HT1080 (cell line): ENCODE measurements around the gene CLSTN2. TPM values are rescaled to one million over a fixed set of nuclear protein-coding genes. Genes with fewer than 3 reads are reported as not detected.

Source experiments
- DNase-seq: peaks from one replicate; pipeline ENCODE4 v3.0.0-alpha.2; 2015; ENCODE audit warnings: low read depth
- total RNA-seq: library from RNA; depleted of rRNA; stranded (reverse); fragments of >200 nt; shearing (Covaris generic); gene quantifications from 2 replicates; pipeline ENCODE4 v1.2.3, GENCODE V29; 2014

Gene CLSTN2
- total RNA-seq, 1 experiment from 2014 or later: 0.23 TPM

DNA sequence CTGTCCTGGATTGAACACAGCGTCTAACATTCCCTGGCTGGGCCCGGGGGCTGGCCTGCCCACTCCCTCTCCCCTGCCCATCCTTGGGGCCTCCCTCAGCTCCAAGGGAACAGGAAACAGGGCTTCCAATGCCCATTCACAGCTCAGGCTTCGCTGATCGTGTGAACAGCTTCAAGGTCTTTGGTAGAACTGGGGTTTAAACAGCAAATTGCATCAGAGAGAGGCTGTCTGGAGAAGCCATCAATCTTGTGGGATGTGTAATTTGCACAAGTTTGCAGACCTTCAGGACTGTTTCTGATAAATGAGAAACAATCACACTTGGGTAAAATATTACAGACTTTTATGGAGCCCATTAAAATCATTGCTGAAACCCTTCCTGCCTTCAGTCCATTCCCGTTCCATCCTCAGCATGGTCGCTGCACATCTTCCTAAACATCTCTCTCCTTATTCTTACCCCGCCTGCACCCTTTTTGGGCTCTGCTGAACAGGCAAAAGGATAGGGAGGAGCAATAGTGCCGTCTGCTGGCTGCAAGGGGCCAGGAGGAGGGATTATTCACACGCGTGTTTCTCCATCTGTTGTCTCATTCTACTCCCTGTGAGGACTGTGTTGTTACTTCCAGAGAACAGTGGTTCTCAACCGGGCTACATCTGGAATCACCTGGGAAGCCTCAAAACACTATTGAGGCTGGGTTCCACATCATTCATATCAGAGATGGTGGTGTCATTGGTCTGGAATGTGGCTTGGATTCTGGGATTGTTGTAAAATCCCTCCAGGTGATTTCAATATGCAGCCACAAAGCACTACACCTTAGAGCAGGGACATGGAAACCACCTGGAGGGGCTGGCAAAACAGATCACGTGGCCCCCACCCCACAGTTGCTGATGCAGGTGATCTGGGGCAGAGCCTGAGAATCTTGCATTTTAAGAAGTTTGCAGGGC lies 116.3 kb downstream of the CLSTN2 start:
- peak; percentile 24 for DNase-seq

DNA sequence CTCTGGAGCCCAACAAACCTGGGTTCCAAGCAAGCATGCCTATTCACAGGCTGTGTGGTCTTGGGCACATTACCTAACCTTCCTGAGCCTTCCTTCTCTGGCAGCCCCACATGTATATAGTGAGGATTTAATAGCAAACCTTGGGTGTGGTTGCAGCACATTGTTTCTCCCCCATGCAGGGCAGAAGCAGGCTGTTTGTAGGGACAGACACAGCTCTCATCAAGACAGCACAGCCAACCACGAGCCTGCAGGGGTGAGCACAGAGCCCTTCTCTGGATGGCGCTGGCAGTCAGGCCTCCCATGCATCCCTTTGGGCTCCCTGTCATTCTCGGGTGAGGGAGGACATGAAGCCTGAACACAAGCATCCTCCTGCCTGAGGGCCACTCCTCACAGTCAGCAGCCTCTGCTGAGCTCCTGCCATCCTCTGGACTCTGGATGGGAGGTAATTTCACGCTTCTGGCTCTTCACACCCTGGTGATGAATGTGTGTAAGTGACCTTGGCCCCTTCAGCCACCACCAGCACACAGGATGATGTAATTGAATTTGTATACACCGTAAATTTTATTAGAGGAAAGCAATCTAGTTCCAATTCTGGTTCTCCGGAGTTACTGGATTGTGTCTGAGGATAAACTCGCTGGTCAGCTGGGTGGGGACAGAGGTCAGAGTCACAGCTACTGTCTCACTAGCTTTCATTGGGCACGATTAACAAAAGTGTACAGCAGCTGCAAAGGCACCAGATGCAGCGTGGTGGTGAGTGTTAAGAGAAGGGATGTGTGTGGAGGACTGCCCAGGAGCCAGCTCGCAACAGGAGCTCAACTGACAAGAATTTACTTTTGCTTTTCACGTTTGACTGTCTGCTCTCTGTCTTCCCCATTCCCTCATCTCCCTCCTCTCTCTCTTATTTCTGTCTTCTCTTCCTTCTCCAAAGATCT lies 118.1 kb downstream of the CLSTN2 start:
- DNase-seq: no peak

DNA sequence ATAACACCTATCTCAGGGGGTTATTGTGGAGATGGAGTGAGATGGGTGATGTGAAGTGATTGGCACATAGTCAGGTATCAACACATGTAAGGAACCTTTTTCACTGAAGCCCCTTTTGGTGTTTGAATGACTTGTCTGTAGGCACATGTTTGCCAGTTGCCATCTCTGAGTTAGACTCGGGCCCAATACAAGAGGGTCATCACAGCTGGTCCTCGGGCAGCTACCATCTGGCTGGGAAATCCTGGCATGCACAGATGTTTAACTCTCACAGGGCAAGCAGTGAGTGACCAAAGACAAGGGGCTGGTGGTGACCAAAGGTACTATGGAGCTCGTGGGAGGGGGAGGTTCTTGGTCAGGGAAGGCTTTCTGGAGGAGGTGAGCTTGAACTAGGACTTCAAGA lies 118.8 kb downstream of the CLSTN2 start:
- DNase-seq: no peak

- DNase-seq: no peak
These were observed 120.3 kb downstream of the CLSTN2 start for GRCh38 chr3:140055092-140055791.

GRCh38 chr3:140056047-140056446 lies 121.1 kb downstream of the CLSTN2 start:
- no peak for DNase-seq

- DNase-seq: no peak
These were observed 126.2 kb downstream of the CLSTN2 start for GRCh38 chr3:140061211-140061610.

GRCh38 chr3:140062461-140062860 lies 127.5 kb downstream of the CLSTN2 start:
- DNase-seq: no peak

- no peak for DNase-seq
These were observed 132.5 kb downstream of the CLSTN2 start for GRCh38 chr3:140067487-140067886.

- DNase-seq: no peak
These were observed 133.6 kb downstream of the CLSTN2 start for GRCh38 chr3:140068494-140069017.

GRCh38 chr3:140073278-140074045 lies 138.5 kb downstream of the CLSTN2 start:
- DNase-seq: no peak

- no peak for DNase-seq
These were observed 141.6 kb downstream of the CLSTN2 start for GRCh38 chr3:140076552-140076951.

GRCh38 chr3:140077406-140077805 lies 142.4 kb downstream of the CLSTN2 start:
- DNase-seq: no peak

GRCh38 chr3:140078343-140078742 lies 143.4 kb downstream of the CLSTN2 start:
- DNase-seq: no peak

DNA sequence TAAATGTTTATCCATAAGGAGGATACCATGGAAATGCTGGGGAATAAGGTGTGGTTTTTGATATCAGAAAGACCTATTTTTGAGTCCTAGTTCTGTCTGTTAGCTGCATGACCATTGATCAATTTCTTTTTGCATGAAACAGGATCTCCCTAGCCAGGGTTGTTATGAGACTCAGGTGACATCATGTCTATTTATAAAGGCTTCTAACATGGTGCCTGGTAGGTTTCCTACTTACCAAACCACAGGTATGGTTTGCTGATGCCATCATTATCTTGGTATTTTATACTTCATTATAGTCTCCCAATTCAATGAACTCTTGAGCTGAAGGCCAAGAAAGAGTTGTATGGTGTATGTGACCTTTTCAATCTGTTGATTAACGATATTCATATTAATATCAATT lies 144.0 kb downstream of the CLSTN2 start:
- DNase-seq: no peak

DNA sequence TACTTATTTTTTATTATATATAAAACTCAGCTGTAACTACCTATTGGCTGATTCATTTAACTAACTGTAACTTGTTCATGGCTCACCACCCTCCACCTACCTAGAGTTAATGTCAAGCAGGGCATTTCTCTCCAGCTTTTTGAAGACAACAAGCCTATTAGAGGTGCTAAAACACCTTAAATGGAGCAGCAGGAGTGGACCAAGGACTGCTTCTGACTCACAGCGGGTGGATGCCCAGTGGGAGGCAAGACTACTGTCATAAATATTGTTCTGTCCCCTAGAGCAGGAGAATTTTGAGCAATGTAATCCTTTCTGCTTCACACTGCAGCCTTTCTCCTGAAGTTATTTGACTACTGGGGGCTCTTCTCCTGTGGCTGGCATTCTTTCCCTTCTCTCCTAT lies 146.9 kb downstream of the CLSTN2 start:
- no peak for DNase-seq

- no peak for DNase-seq
These were observed 150.0 kb downstream of the CLSTN2 start for GRCh38 chr3:140085001-140085400.

- no peak for DNase-seq
These were observed 151.7 kb downstream of the CLSTN2 start for GRCh38 chr3:140086642-140087041.

DNA sequence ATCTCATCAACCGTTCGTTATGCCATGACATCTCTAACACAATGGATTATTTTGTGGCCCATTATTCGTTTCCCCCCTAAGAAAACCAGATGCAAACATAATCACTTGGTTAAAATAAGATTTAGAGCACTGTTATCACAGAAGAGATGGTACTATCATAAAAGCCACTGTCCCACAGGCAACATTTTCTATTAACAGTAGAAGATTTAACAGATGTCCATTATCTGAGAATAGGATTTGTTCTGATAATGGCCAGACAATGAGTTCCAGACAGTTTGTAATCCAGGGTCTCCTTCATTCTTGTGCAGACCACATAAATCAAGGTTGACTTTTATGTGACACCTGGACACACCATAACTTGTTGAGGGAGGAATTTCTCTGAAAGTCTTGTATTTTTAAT lies 153.1 kb downstream of the CLSTN2 start:
- no peak for DNase-seq

GRCh38 chr3:140088513-140088912 lies 153.5 kb downstream of the CLSTN2 start:
- DNase-seq: no peak

DNA sequence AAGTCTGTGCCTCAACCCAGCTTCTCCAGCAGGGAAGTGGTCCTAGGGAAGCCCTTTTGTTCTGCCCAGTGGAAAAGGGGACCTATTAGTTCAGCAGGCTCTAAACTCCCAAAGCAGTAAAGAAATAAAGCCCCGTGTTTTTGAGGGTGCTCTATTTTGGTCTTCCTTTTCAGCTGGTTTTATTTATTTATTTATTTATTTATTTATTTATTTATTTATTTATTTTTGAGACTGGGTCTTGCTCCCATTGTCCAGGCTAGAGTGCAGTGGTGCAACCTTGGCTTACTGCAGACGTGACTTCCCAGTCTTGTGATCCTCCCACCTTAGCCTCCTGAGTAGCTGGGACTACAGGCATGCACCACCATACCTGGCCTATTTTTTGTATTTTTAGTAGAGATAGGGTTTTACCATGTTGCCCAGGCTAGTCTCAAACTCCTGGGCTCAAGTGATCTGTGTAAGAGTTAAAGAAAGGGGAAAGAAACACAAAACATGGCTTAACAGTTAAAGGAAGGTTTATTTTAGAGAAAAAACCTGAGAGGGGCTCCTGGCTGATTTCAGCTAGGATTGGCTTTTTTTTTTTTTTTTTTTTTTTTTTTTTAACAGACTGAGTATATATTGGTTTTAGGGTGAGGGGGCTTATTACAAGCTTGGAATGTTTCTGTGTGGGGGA lies 154.6 kb downstream of the CLSTN2 start:
- DNase-seq: no peak
